ENCODE results near the gene CAMK1D.
"Not testable (repeated sequence)": the region's sequence is repeated elsewhere in the genome, so short reads cannot be mapped to it uniquely, and the experiment has no call there.

CAMK1D gene

DNA sequence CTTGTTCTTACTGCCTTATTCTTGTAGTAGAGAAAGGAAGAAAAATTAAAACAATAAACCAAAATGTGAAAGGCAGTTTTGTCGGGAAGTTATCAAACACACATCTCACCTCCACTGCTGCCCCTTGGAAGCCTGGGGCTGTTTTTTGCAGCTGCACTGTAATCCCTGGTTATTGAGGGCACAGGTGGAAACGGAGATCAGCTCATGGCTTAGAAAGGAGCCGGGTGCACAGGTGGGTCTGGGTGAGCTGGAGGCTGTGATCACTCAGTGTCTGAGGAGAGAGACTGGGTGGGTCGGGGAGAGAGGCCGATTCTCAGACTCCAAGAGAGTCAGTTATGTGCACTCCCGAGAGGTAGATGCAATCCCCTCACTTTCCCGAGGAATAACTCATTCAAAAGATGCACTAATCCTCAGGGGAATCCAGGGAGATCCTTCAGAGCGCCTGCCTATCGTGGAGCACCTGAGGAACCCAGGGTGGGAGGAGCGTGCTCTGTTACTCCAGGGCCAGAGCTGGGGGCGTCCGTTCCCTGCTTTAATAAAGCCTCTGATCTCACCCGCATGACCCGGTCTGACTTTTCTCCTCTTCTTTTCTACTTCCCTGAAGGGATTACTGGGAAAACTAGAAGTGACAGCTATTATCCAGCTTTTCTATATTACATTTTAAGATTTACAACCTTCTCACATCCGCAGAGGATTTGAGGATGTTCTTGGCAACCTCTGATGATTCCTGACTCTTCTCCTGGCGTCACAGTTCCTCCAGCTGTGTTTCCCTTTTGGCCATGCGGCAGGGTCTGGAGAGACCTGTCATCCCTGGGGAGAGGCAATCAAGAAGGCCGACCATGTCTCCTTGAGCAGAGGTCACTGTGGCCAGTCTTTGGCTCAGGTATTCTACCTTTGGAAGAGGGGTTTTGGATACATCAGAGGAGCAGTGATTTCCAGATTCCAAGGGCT is 82.1 kb downstream of the CAMK1D start:
- no peak for DNase-seq (ENCODE audit: low spot score)

GRCh38 chr10:12432402-12433189 is 83.2 kb downstream of the CAMK1D start:
- no peak for DNase-seq (ENCODE audit: low spot score)

- no peak for DNase-seq (ENCODE audit: low spot score)
These were observed 84.9 kb downstream of the CAMK1D start for GRCh38 chr10:12434277-12434676.

GRCh38 chr10:12434677-12435076 is 85.3 kb downstream of the CAMK1D start:
- not testable (repeated sequence) for DNase-seq (ENCODE audit: low spot score)

- no peak for DNase-seq (ENCODE audit: low spot score)
These were observed 86.0 kb downstream of the CAMK1D start for GRCh38 chr10:12435348-12435747.

DNA sequence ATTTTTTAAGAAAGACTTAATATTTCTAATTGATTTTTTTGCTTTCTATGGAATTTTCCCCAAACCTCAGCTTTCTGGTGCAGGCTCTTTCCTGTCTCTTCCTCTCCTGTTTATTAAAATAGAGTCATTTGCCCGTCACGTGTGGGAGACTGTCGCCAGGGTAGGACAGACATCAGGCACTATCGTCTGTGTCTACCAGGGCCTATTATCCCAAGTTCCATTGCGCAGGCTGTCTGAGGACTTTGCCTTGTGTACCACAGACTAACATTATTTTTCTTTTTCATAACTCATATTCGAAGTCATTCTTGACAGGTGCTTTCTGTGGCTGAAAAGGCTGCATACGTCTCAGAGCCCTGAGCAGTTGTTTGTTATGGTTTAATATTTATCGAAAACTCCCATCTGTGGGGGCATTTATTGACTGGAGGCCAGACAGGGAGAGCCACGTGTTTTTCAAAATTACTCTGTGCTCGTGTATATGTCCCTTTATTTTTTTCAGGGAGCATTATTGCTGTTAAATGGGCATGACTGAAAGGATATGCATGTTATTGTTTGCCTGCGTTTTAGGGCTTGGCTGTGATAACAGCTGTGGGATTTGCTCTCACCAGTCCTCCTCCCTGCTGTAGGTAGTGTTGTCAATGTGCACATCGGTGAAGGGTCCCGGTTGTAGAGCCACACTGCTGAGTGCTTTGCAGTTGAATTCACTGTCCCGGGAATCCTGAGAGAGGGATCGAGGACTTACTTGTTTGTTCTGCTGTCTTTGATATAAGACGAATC is 89.8 kb downstream of the CAMK1D start:
- no peak for DNase-seq (ENCODE audit: low spot score)

- DNase-seq (ENCODE audit: low spot score) = not testable (repeated sequence)
These were observed 90.4 kb downstream of the CAMK1D start for GRCh38 chr10:12439767-12440166.

DNA sequence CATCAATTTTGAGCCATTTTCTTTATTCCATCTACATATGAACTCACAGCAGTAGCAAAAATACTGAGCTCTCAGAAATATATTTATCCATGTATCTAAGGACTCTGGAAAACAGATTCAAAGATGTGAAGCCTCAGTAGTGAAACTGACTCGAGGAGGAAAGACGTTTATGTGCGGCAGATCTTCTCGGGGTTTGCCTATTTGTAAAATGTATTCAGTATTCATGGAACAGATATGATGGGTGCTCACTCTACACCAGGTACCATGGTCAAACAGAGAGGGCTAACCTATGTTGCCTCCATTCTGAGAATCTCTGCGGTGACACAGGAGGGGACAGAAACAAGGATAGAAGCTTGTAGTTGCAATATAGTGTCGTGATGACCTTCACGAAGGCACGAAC is 93.7 kb downstream of the CAMK1D start:
- no peak for DNase-seq (ENCODE audit: low spot score)

DNA sequence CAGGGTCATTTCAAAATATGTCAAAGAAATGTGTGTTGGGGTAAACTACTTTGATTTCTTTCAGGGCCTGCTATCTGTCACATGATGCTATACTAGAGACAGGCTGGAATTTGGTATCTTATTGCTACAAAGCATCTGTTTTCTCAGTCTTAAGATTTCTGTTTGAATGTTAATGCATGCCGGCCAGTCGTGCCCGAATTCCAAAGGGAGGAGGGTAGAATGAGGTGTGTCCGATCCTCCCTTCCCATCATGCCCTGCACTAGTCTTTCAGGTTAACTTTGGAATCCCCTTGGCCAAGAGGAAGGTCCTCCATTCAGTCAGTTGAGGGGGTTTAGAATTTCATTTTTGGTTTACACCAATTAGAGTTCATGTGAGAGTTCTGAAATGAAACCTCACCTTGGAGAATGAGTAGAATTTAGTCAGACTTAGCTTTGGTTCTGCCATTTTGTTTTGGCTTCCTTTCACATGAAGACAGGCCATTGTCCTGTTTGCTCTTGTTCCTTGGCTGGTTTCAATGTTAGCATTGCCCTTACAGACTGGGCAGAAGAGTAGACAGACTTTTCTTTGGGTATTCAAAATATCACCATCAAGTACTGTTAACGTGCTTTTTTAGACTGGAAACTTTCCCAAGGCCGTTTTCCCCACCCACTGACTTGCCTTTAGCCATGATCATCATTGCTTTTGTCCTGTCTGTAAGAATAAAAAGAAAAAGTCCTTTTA is 95.8 kb downstream of the CAMK1D start:
- DNase-seq (ENCODE audit: low spot score) = no peak

DNA sequence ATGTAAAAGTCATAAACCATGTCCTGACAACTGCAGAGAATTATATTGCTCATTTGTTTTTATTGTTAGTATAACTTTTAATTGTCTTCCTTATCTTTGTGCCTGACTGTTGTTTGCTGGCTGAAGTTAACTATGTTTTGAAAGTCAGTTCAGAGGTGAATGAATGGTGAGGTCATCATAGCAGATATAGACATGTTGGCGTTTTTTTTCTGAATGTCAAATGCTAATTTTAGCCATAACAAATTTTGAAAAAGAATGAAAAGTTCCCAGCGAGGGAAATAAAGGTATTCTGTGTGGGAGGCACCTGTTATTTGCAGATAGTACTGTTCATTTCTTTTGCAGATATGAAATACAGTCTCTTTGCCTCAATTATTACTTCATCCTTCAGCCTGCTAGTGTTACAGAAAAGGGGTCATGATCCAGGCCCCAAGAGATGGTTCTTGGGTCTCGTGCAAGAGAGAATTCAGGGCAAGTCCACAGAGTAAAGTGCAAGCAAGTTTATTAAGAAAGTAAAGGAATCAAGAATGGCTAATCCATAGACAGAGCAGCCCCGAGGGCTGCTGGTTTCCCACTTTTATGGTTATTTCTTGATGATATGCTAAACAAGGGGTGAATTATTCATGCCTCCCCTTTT is 96.5 kb downstream of the CAMK1D start:
- no peak for DNase-seq (ENCODE audit: low spot score)

- no peak for DNase-seq (ENCODE audit: low spot score)
These were observed 99.0 kb downstream of the CAMK1D start for GRCh38 chr10:12448340-12448728.

GRCh38 chr10:12448729-12449391 is 99.5 kb downstream of the CAMK1D start:
- DNase-seq (ENCODE audit: low spot score) = no peak

GRCh38 chr10:12455318-12455717 is 106.0 kb downstream of the CAMK1D start:
- DNase-seq (ENCODE audit: low spot score) = no peak

- DNase-seq (ENCODE audit: low spot score) = no peak
These were observed 106.4 kb downstream of the CAMK1D start for GRCh38 chr10:12455766-12456165.

- no peak for DNase-seq (ENCODE audit: low spot score)
These were observed 110.0 kb downstream of the CAMK1D start for GRCh38 chr10:12459340-12459739.

GRCh38 chr10:12459762-12460161 is 110.4 kb downstream of the CAMK1D start:
- no peak for DNase-seq (ENCODE audit: low spot score)

DNA sequence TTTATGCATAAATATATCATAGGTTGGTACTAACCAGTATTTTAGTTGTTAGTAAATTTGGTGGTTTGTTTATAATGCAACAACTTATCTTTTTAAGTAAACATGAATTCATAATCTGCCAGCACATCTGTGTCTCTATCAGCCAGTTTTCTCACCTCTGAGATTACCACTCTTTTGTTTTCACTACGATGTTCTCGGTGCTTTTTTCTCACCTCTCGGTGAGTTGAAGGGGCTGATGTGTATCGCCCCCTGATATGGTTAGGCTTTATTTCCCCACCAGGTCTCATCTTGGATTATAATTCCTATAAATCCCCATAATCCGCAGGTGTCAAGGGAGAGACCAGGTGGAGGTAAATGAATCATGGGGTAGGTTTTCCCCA is 114.1 kb downstream of the CAMK1D start:
- no peak for DNase-seq (ENCODE audit: low spot score)

DNA sequence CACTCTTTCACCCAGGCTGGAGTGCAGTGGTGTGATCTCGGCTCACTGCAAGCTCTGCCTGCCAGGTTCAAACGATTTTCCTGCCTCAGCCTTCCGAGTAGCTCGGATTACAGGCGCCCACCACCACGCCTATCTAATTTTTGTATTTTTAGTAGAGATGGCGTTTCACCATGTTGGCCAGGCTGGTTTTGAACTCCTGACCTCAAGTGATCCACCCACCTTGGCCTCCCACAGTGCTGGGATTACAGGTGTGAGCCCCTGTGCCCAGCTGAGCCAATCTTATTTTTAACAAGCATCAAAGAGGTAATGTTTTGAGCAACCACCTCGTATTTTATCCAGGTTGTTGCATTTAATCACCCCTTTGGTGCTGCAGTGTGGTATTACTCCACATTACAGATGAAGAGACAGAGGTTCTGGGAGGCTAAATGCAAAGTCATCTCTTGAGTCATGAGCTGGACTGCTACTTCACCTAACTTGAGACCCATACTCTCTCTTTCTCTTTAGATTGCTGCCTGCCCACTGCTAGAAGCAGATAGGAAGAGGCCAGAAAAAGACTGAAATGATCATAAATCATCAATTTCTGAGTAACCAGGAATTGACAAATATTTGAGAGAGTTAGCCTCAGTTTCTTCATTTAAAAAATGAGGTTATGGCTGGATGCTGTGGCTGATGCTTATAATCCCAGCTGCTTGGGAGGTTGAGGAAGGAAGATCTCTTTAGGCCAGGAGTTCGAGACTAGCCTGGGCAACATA is 116.2 kb downstream of the CAMK1D start:
- no peak for DNase-seq (ENCODE audit: low spot score)

- DNase-seq (ENCODE audit: low spot score) = no peak
These were observed 117.5 kb downstream of the CAMK1D start for GRCh38 chr10:12466704-12467305.
